Stimulated activated CD4-positive, alpha-beta T cell treated with anti-CD3 and anti-CD28 coated beads, Interleukin-4, amount 100 ng/mL, for 4 hours (primary cell): ENCODE results near the gene CEP170B.
"Not testable (repeated sequence)": the region's sequence is repeated elsewhere in the genome, so short reads cannot be mapped to it uniquely, and the experiment has no call there.

ENCODE experiments used
- DNase-seq, 2 experiments: peaks; one replicate each; pipeline ENCODE4 v3.0.0-alpha.2; 2020

CEP170B gene

GRCh38 chr14:104844306-104845032 lies 20.6 kb upstream of the CEP170B start:
- no peak for DNase-seq

- no peak for DNase-seq
These were observed 19.9 kb upstream of the CEP170B start for GRCh38 chr14:104845033-104845666.

GRCh38 chr14:104845834-104846441 lies 19.1 kb upstream of the CEP170B start:
- DNase-seq: no peak

GRCh38 chr14:104852280-104852663 lies 12.8 kb upstream of the CEP170B start:
- DNase-seq: no peak

- no peak for DNase-seq
These were observed 9.5 kb upstream of the CEP170B start for GRCh38 chr14:104855532-104856090.

GRCh38 chr14:104856157-104856868 lies 8.8 kb upstream of the CEP170B start:
- DNase-seq: no peak

GRCh38 chr14:104856869-104857860 lies 7.9 kb upstream of the CEP170B start:
- DNase-seq: no peak

GRCh38 chr14:104857931-104858330 lies 7.1 kb upstream of the CEP170B start:
- not testable (repeated sequence) for DNase-seq

- DNase-seq: no peak
These were observed 6.1 kb upstream of the CEP170B start for GRCh38 chr14:104858811-104859426.

- DNase-seq: no peak
These were observed 5.2 kb upstream of the CEP170B start for GRCh38 chr14:104859900-104860299.

GRCh38 chr14:104860414-104860813 lies 4.7 kb upstream of the CEP170B start:
- no peak for DNase-seq

- no peak for DNase-seq
These were observed 1.8 kb upstream of the CEP170B start for GRCh38 chr14:104863131-104863862.

- DNase-seq: no peak
These were observed 1.2 kb upstream of the CEP170B start for GRCh38 chr14:104863923-104864266.

- no peak for DNase-seq
These were observed 594 bp upstream of the CEP170B start for GRCh38 chr14:104864267-104865080.

GRCh38 chr14:104865631-104866441 lies 768 bp downstream of the CEP170B start:
- DNase-seq: peak; percentile 40 to 52

GRCh38 chr14:104866451-104867370 lies 1.6 kb downstream of the CEP170B start:
- DNase-seq: no peak

- DNase-seq: no peak
These were observed 2.4 kb downstream of the CEP170B start for GRCh38 chr14:104867371-104868059.
